Measurements from ENCODE around the gene NUP210.
A peak's percentile ranks its signal among the peaks of the same experiment; 100 is the strongest.

Gene NUP210

DNA sequence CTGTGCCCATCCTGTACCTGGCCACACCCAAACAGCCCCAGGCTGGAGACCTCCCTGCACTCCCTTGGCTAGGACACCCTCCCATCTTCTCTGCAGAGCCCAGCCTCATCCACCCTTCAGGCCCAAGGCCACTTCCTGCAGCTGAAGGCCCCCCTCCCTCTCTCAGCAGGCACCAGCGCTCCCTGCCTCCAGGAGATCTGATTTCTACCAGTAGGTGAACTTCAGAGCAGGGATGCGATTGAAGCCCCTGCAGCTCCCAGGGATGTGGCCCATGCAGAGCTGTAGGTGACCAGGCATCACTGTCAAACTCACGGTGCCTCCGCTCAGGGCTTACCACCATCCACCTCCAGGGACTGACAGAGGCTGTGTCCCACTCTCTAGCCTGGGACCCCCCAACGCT is 96.3 kb downstream of the NUP210 start:
- DNase-seq (ENCODE audit: low read depth): no peak

DNA sequence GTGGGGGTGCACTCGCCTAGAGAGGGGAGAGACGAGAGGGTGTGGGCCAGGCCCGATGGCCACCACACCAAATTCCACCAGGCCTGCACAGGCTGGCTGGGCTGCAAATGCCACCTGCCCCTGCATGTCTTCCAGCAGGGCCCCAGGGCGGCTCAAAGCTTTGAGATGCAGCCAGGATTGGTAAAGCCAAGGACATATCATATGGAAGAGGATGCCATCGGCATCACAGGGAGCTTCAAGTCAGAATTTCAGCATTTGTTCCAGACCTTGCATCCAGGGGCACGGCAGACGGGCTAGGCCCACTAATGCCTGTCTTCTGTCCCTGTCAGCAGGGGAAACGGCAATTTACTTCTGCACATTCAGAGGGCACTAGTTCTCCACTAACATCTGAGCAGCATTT is 97.8 kb downstream of the NUP210 start:
- DNase-seq (ENCODE audit: low read depth): no peak

DNA sequence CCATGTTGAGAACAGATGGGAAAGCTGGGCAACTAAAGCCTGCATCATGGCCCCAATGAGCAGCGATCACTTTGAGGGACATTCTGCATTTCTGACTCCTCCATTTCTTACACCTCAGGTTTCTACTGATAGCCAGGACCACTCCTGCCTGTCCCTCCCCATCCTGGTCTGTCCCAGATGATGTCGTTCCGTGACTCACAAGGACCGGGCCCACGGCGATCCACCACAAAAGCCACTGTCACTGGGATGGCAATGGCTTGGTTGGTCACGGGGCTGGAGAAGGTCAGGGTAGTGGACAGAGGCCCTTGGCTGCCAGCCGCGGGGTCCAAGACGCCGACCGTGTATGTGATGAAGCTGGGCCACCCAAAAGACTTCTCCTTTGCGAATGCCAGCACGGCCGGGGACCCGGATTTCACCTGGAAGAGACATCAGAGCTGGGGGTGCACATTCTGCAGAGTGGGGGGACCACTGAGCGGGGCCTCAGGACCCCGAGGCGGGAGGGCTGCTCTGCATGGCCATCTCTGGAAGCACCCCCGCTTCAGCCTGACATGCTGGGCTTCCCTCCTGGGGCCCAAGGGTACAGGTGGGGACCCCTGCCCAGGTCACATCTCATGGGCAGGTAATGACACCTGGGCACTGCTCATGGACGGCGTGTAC is 100.4 kb downstream of the NUP210 start:
- DNase-seq (ENCODE audit: low read depth): no peak

DNA sequence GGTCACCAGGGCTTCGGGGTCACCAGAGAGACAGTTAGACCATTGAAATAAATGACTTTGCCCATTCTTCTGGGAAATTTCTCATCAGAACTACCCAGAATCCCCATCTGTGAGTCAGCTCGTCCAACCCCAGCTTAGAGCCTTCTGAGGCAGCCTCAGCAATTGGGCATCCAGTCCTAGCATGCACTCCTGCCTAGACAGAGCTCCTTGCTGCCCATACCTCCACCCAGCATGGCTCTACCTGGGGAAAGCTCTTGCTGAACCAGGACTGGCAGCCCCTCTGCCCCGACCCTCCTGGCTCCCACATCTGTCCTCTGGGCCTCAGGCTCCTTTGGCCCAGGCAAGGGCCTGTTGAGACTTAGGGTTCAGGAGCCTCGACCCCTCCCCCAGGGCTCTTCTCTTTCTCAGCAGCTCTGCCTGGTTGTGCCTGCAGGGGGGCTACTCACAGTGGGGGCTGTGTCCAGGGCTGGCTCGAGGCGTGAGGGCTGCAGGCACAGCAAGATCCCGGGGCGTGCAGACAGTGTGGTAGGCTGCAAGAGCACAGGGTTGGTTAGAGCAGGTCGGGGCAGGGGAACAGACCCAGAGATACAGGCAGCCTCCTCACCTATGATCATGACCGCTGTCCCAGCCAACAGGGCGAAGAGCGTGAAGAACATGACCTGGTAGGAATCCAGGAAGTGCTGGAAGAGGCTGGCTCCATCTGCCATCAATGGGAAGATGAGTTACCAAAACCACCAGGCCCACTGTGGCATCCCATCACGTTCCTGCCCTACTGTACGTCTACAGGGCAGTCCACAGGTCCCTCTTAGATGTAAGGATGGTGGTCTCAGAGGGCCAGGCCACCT is 101.3 kb downstream of the NUP210 start:
- no peak for DNase-seq (ENCODE audit: low read depth)

- no peak for DNase-seq (ENCODE audit: low read depth)
These were observed 102.4 kb downstream of the NUP210 start for GRCh38 chr3:13317596-13318320.

- no peak for DNase-seq (ENCODE audit: low read depth)
These were observed 103.5 kb downstream of the NUP210 start for GRCh38 chr3:13316603-13317002.

- no peak for DNase-seq (ENCODE audit: low read depth)
These were observed 105.2 kb downstream of the NUP210 start for GRCh38 chr3:13314877-13315276.

- DNase-seq (ENCODE audit: low read depth): no peak
These were observed 106.3 kb downstream of the NUP210 start for GRCh38 chr3:13313813-13314212.

DNA sequence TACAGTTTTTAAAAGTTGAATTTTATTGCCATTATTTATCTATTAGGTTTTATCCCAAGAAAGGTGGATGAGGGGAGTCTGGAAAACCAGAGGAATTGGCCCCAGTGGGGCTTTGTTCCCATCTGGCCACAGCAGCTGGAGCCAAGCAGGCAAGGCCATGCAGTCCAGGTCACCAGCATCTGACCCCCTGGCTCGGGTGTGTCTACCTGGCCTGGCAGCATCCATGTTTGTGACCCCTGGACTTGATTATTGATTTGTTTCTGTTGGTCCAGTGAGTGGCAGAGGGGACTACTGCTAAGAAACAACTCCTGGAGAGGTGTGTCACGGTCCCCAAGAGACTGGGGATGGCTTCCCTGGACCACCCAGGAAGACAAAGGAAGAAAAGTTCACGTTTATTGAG is 111.1 kb downstream of the NUP210 start:
- no peak for DNase-seq (ENCODE audit: low read depth)

DNA sequence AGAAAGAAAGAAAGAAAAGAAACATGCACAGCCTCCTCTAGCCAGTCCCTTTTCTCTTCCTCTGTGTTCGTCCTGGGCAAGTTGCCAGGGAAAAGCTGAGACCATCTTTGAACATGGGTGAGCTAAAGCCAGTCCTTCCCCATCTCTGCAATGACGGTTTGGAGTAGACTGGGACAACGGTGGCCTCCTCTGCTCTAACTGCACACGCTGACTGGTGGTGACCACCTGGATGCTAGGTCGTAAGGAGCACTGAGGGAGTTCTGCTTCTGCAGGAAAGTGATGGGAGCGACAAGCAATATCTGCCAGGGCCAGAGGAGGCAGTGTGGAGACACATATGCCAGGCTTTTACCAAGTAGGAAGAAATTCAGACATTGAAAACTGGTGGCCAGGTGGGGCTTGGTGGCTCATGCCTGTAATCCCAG is 111.7 kb downstream of the NUP210 start:
- DNase-seq (ENCODE audit: low read depth): peak; percentile 4

- DNase-seq (ENCODE audit: low read depth): no peak
These were observed 113.1 kb downstream of the NUP210 start for GRCh38 chr3:13307041-13307440.

- DNase-seq (ENCODE audit: low read depth): no peak
These were observed 114.5 kb downstream of the NUP210 start for GRCh38 chr3:13305623-13306022.

DNA sequence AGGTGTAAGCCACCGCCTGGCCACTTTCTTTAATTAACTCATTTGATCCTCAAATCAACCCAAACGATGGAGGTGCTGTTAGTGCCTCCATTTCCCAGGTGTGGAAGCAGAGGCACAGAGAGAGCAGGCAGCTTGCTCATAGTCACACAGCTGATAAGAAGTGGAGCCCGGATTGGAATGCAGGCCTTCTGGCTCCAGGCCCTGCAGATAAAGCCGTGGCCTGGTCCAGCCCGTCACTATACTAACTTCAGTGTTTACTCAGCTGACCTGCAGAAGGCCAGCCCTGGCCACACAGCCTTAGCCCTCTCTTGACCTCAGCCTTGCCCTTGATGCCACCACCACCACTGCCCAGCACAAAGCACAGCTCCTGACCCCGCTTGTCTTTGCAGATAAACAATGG is 116.7 kb downstream of the NUP210 start:
- DNase-seq (ENCODE audit: low read depth): no peak

- DNase-seq (ENCODE audit: low read depth): peak; percentile 5
These were observed 118.7 kb downstream of the NUP210 start for GRCh38 chr3:13301286-13301987.

DNA sequence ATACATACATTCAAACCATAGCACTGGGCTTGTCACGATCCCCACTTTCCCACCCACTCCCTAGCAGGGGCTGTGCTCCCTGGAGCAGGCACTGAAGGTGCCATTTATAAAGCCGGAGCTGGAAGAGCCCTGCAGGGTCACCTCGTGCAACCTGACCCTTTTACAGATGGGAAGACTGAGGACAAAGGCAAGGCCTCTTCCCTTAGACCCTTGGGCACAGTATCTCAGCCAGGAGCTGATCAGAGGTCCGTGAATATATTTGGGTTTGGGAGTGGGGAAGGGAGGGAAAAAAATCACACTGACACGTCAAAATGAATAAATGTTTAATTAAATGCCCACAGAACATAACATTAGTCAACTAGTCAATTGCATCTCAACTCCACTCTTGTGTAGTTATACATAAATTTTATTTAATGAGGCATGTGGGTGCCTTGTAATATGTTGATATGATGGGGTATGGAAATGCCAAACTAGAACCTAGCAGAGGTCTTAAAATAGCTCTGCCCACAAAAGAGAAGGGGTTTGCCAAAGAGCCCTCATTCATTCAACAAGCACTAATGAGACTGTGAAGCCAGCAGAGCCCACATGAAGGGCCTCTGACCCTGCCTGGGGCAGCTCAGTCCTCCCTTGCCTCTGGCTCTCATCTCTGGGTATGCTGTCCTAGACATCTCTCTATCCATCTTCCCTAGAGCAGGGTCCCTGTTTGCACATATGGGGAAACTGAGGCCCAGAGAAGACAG is 119.4 kb downstream of the NUP210 start:
- DNase-seq (ENCODE audit: low read depth): no peak

- no peak for DNase-seq (ENCODE audit: low read depth)
These were observed 120.5 kb downstream of the NUP210 start for GRCh38 chr3:13299531-13300155.

DNA sequence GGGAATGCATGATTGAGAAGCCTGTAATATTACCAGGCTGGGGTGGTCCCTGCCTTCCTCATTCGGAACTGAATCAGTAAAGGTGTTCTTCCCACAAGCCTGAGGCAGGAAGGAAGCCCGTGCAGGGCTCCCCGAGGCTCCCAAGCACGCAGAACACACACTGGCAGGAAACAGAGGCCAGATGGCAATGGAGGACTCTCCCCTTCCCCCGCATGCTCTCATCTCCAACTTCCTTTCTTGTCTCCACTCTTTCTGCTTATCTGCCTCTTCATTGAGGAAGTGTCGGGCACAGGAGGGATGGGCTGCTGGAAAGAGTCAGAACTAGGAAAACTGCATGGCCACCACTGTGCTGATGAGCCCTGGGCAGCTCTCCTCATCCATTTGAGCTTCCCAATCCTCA is 123.5 kb downstream of the NUP210 start:
- no peak for DNase-seq (ENCODE audit: low read depth)

- no peak for DNase-seq (ENCODE audit: low read depth)
These were observed 125.4 kb downstream of the NUP210 start for GRCh38 chr3:13294442-13295351.

GRCh38 chr3:13292375-13292774 is 127.7 kb downstream of the NUP210 start:
- DNase-seq (ENCODE audit: low read depth): no peak

- no peak for DNase-seq (ENCODE audit: low read depth)
These were observed 129.2 kb downstream of the NUP210 start for GRCh38 chr3:13290941-13291340.
